ENCODE measurements around the gene ANKRD50.

Gene ANKRD50

GRCh38 chr4:124745985-124746801 lies 33.7 kb upstream of the ANKRD50 start:
- Histone ChIP-seq H3K4me2 (ENCODE audit: low read length) (no peak overlapping the region), H4K20me1 (ENCODE audit: control insufficient read depth, insufficient read depth, low read depth, low read length) (no peaks in the 10 kb centered on the region), H3F3A (ENCODE audit: control insufficient read depth, insufficient read depth) (no peaks in the 10 kb centered on the region), H3K27me3 (ENCODE audit: control insufficient read depth, low read length) (no peaks in the 10 kb centered on the region), H3K79me2 (ENCODE audit: control insufficient read depth, low read length) (no peaks in the 10 kb centered on the region), H3K27ac (ENCODE audit: low read depth, low read length) (no peak overlapping the region), H3K36me3 (ENCODE audit: control insufficient read depth, low read length) (no peaks in the 10 kb centered on the region), H3K4me1 (ENCODE audit: control insufficient read depth, low read length) (no peaks in the 10 kb centered on the region), H3K9me2 (replicated peaks; ENCODE audit: control insufficient read depth, low read length) (no peaks in the 10 kb centered on the region), H3K4me3 (ENCODE audit: low read length) (no peak overlapping the region), H3K9me3 (ENCODE audit: control insufficient read depth, insufficient read depth, low read length) (no peaks in the 10 kb centered on the region)
- no peak for TF ChIP-seq EZH2phosphoT487 (IDR thresholded peaks at IDR 0.05; ENCODE audit: borderline replicate concordance, low read length)
- TF ChIP-seq, protein P1, sequence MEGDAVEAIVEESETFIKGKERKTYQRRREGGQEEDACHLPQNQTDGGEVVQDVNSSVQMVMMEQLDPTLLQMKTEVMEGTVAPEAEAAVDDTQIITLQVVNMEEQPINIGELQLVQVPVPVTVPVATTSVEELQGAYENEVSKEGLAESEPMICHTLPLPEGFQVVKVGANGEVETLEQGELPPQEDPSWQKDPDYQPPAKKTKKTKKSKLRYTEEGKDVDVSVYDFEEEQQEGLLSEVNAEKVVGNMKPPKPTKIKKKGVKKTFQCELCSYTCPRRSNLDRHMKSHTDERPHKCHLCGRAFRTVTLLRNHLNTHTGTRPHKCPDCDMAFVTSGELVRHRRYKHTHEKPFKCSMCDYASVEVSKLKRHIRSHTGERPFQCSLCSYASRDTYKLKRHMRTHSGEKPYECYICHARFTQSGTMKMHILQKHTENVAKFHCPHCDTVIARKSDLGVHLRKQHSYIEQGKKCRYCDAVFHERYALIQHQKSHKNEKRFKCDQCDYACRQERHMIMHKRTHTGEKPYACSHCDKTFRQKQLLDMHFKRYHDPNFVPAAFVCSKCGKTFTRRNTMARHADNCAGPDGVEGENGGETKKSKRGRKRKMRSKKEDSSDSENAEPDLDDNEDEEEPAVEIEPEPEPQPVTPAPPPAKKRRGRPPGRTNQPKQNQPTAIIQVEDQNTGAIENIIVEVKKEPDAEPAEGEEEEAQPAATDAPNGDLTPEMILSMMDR (IDR thresholded peaks at IDR 0.05; ENCODE audit: low read depth, low read length, poor library complexity, severe bottlenecking) = no peak

DNA sequence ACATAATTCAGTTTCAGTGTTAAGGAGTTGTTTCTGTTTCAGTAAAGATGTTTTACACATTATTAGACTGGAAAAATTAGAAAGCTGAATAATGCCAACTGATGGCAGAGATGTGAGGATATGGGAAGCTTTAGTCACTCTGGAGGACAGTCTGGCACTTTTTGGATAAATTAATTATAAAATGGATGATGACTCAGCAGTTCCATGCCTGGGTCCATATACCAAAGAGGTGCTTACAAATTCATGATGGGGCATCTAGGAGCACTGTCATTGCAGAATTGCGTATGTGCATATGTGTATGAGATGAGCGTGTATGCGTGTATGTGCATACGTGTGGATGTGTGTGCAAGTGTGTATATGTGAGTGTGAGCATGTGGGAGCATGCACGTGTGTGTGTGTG lies 31.2 kb upstream of the ANKRD50 start:
- H3K4me1 ChIP-seq (ENCODE audit: control insufficient read depth, low read length) = no peaks in the 10 kb centered on the region
- no peaks in the 10 kb centered on the region for H3K36me3 ChIP-seq (ENCODE audit: control insufficient read depth, low read length)
- no peaks in the 10 kb centered on the region for H4K20me1 ChIP-seq (ENCODE audit: control insufficient read depth, insufficient read depth, low read depth, low read length)
- H3K27ac ChIP-seq (ENCODE audit: low read depth, low read length) = no peak overlapping the region
- H3K4me3 ChIP-seq (ENCODE audit: low read length) = no peak overlapping the region
- no peaks in the 10 kb centered on the region for H3K9me3 ChIP-seq (ENCODE audit: control insufficient read depth, insufficient read depth, low read length)
- no peaks in the 10 kb centered on the region for H3K27me3 ChIP-seq (ENCODE audit: control insufficient read depth, low read length)
- H3F3A ChIP-seq (ENCODE audit: control insufficient read depth, insufficient read depth) = no peaks in the 10 kb centered on the region
- H3K9me2 ChIP-seq (replicated peaks; ENCODE audit: control insufficient read depth, low read length) = no peaks in the 10 kb centered on the region
- TF ChIP-seq, protein P1 (IDR thresholded peaks at IDR 0.05; ENCODE audit: low read depth, low read length, poor library complexity, severe bottlenecking) = no peak
- no peak for TF ChIP-seq EZH2phosphoT487 (IDR thresholded peaks at IDR 0.05; ENCODE audit: borderline replicate concordance, low read length)
- H3K4me2 ChIP-seq (ENCODE audit: low read length) = no peak overlapping the region
- H3K79me2 ChIP-seq (ENCODE audit: control insufficient read depth, low read length) = no peaks in the 10 kb centered on the region

DNA sequence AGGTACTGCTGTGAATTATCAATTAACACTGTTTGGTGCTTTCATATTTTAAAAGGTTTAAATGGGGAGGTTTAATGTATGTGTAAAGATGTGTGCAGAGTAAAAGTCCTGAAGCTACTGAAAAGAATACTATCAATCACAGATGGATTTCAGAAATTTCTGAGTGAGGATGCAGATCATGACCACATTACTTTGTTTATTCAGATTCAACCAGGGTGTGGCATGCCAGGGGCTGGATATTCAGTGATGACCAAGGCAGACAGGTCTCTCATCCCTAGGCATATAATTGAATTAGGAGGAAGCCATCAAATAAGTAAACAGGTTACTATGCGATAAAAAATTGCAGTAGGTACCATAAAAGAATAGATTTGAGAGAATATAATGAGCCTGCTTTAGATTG lies 28.0 kb upstream of the ANKRD50 start:
- H3K9me3 ChIP-seq (ENCODE audit: control insufficient read depth, insufficient read depth, low read length) = no peaks in the 10 kb centered on the region
- no peaks in the 10 kb centered on the region; the same call in 1 of the 2 replicates for H3K9me2 ChIP-seq (replicated peaks; ENCODE audit: control insufficient read depth, low read length)
- no peak overlapping the region for H3K4me3 ChIP-seq (ENCODE audit: low read length)
- no peaks in the 10 kb centered on the region for H3K27me3 ChIP-seq (ENCODE audit: control insufficient read depth, low read length)
- no peaks in the 10 kb centered on the region for H3K4me1 ChIP-seq (ENCODE audit: control insufficient read depth, low read length)
- H3K4me2 ChIP-seq (ENCODE audit: low read length) = no peak overlapping the region
- H3K27ac ChIP-seq (ENCODE audit: low read depth, low read length) = no peak overlapping the region
- TF ChIP-seq, protein P1 (IDR thresholded peaks at IDR 0.05; ENCODE audit: low read depth, low read length, poor library complexity, severe bottlenecking) = no peak
- no peak for TF ChIP-seq EZH2phosphoT487 (IDR thresholded peaks at IDR 0.05; ENCODE audit: borderline replicate concordance, low read length)
- H3K79me2 ChIP-seq (ENCODE audit: control insufficient read depth, low read length) = no peaks in the 10 kb centered on the region
- no peaks in the 10 kb centered on the region for H3K36me3 ChIP-seq (ENCODE audit: control insufficient read depth, low read length)
- H3F3A ChIP-seq (ENCODE audit: control insufficient read depth, insufficient read depth) = no peaks in the 10 kb centered on the region
- no peaks in the 10 kb centered on the region for H4K20me1 ChIP-seq (ENCODE audit: control insufficient read depth, insufficient read depth, low read depth, low read length)
